Upper lobe of left lung (tissue), 4 donors: ENCODE results near the gene GALK2.

Source experiments
- CTCF ChIP-seq, 6 experiments: fragments of 450-650 bp in 4 of 6; fragments of 200-600 bp in 2 of 6; sonication (generic) in 2 of 6; IDR thresholded peaks; one replicate each; pipeline ENCODE4 v1.5.1; 2016 to 2019; ENCODE audit warnings: antibody characterized with exemption in 6 of 6
- EP300 ChIP-seq, 4 donors: sonication (generic); formaldehyde crosslinking; IDR thresholded peaks; one replicate each; pipeline ENCODE4 v1.5.1; 2017; ENCODE audit warnings: antibody characterized with exemption in 4 of 4, control low read depth in 2 of 4
- POLR2A ChIP-seq, 4 donors: fragments of 450-650 bp; IDR thresholded peaks; one replicate each; pipeline ENCODE4 v1.5.1; 2016 to 2017; ENCODE audit warnings: antibody characterized with exemption in 4 of 4, mild to moderate bottlenecking in 2 of 4
- POLR2AphosphoS5 ChIP-seq, 2 donors: sonication (generic); formaldehyde crosslinking; IDR thresholded peaks; one replicate each; pipeline ENCODE4 v1.5.1; 2017; ENCODE audit warnings: antibody characterized with exemption in 2 of 2

DNA sequence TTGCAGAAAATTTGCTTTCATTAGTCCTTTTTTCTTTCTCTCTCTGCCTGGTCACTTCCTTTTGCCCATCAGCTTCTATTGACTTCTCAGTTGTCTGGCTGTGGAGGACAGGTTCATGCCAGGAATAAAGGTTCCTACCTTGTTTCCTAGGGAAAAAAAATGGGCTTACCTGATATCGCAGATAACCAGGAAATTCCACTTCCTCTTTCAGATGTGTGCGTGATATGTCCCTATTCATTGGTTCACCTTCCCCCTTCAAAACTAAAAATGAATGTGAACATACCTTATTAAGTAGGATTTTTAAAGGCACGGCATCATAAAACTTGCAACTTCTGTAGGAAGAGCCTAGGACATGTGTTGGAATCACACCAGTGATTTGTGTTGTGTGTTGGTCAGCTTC lies 133.0 kb downstream of the GALK2 start:
- TF ChIP-seq CTCF (IDR thresholded peaks at IDR 0.05), result no peak
- TF ChIP-seq POLR2A (IDR thresholded peaks at IDR 0.05), result no peak
- TF ChIP-seq EP300 (IDR thresholded peaks at IDR 0.05), result no peak
- no peak for TF ChIP-seq POLR2AphosphoS5 (IDR thresholded peaks at IDR 0.05)
